KOPT-K1 (cell line): ENCODE results near the gene EVX1.

Experiments used
- H3K27ac ChIP-seq: fragments of 200-600 bp; sonication (generic); 2 replicates; pipeline ENCODE4 v1.5.1; 2016; ENCODE audit warnings: antibody characterized with exemption, mild to moderate bottlenecking, low read depth, low read length; ENCODE audit not compliant: poor library complexity, severe bottlenecking
- H3K36me3 ChIP-seq: fragments of 200-600 bp; sonication (generic); 2 replicates; pipeline ENCODE4 v1.5.1; 2017; ENCODE audit warnings: antibody characterized with exemption, mild to moderate bottlenecking, low read length, moderate library complexity; ENCODE audit not compliant: insufficient read depth
- H3K9me3 ChIP-seq: fragments of 200-600 bp; sonication (generic); 2 replicates; pipeline ENCODE4 v1.5.1; 2017; ENCODE audit warnings: antibody characterized with exemption, low read length, mild to moderate bottlenecking; ENCODE audit not compliant: insufficient read depth, poor library complexity, severe bottlenecking

EVX1 gene

GRCh38 chr7:27213433-27214238 lies 29.0 kb upstream of the EVX1 start:
- Histone ChIP-seq H3K36me3 (no peaks in the 10 kb centered on the region), H3K27ac (no peak overlapping the region), H3K9me3 (no peaks in the 10 kb centered on the region)

DNA sequence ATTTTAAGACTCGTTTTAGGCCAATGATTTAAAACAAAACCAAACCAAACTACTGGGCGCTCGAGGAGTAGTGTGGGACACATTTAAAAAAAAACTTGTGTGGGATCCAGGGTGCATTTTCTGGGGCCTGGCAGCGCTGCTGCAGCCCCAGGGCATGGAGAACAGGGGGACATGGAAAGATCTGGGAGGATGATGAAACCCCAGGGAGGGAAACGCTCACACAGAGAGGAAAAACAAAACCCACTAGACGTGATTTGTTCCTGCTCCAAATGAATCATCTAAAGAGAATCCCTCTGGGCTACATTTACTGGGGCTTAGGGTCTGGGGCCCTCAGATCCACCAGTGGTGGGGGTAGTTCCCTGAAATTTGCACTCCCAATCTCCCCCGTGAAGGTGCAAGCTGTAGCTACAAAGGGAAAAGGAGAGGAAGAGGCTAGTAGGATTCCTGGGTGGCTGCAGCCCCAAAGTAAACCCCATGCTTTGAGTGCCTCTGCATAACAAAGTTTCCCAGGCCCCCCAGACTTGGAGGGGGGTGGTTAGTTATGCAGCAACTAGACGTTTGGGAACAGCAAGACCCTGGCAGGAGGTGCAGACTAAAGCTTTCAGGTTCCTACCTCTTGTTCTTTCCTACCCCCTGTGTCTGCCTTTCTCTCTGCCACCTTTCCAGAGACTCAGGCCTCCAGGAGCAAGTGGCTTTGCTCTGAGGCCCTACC lies 28.2 kb upstream of the EVX1 start:
- Histone ChIP-seq H3K27ac (no peak overlapping the region), H3K9me3 (no peaks in the 10 kb centered on the region), H3K36me3 (no peaks in the 10 kb centered on the region)

DNA sequence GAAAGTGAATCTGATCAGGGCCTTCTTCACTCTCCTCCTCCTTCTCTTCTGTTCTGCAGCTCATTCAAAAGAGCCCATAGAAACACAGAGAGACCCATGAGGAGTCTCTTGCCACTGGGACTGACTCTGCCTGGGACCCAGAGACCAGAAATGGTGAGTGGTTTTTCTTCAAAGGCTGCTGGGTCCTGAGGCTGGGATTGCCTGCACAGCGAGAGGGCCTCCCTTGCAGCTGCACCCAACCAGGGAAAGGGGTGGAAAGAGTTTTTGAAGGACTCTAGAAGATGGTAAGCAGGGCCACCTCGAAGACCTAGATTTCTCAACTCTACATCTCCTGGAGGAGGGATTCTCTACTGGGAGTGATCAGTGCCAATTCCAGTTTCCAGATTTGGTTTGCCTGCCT lies 27.2 kb upstream of the EVX1 start:
- Histone ChIP-seq H3K36me3 (no peaks in the 10 kb centered on the region), H3K9me3 (no peaks in the 10 kb centered on the region), H3K27ac (no peak overlapping the region)

DNA sequence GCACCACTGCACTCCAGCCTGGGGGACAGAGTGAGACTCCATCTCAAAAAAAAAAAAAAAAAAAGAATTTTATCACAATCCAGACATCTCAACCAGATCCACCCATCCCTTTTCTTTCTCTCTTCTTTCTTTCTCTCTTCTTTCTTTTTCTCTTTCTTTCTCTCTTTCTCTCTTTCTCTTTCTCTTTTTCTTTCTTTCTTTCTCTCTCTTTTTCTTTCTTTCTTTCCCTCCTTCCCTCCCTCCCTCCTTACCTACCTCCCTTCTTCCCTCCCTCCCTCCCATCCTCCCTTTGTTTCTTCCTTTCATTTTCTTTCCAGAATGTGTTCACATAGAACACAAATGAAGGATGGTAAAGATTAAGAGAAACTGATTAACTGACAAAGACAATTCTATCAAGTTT lies 24.7 kb upstream of the EVX1 start:
- Histone ChIP-seq H3K9me3 (no peaks in the 10 kb centered on the region), H3K27ac (no peak overlapping the region), H3K36me3 (no peaks in the 10 kb centered on the region)

- H3K27ac ChIP-seq: no peak overlapping the region
- no peaks in the 10 kb centered on the region for H3K36me3 ChIP-seq
- H3K9me3 ChIP-seq: no peaks in the 10 kb centered on the region
Observed at GRCh38 chr7:27219821-27220220, 22.8 kb upstream of the EVX1 start.

- H3K36me3 ChIP-seq: no peaks in the 10 kb centered on the region
- no peaks in the 10 kb centered on the region for H3K9me3 ChIP-seq
- H3K27ac ChIP-seq: no peak overlapping the region
Observed at GRCh38 chr7:27220440-27220955, 22.1 kb upstream of the EVX1 start.

DNA sequence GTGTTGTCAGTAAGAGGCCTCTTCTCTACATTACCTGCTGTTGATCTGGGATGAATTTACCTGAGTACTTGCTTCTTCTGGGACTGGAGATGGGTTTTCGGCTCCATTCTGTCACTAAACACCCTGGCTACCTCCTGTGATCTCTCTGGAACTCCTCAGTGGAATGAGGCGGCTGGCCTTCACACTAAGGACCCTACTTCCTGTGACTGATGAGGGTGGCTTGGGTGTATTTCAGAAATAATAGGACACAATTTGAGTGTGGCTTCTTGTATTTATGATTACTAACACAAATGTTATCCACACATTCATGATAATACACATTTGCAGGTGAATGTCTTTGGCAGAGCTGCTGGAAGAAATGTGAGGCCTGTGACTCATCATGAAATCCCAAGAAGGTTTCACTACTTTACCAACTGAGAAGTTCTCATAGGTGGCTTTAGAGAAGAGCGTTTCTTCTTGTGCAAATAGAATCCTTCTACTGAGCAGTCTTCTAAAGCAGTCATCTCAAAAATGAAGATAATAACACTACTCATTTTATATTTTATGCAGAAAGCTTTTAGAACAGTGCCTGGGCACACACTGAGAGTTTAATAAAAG lies 21.3 kb upstream of the EVX1 start:
- Histone ChIP-seq H3K27ac (no peak overlapping the region), H3K36me3 (no peaks in the 10 kb centered on the region), H3K9me3 (no peaks in the 10 kb centered on the region)

- H3K9me3 ChIP-seq: no peaks in the 10 kb centered on the region
- no peak overlapping the region for H3K27ac ChIP-seq
- H3K36me3 ChIP-seq: no peaks in the 10 kb centered on the region
Observed at GRCh38 chr7:27223941-27224575, 18.5 kb upstream of the EVX1 start.

DNA sequence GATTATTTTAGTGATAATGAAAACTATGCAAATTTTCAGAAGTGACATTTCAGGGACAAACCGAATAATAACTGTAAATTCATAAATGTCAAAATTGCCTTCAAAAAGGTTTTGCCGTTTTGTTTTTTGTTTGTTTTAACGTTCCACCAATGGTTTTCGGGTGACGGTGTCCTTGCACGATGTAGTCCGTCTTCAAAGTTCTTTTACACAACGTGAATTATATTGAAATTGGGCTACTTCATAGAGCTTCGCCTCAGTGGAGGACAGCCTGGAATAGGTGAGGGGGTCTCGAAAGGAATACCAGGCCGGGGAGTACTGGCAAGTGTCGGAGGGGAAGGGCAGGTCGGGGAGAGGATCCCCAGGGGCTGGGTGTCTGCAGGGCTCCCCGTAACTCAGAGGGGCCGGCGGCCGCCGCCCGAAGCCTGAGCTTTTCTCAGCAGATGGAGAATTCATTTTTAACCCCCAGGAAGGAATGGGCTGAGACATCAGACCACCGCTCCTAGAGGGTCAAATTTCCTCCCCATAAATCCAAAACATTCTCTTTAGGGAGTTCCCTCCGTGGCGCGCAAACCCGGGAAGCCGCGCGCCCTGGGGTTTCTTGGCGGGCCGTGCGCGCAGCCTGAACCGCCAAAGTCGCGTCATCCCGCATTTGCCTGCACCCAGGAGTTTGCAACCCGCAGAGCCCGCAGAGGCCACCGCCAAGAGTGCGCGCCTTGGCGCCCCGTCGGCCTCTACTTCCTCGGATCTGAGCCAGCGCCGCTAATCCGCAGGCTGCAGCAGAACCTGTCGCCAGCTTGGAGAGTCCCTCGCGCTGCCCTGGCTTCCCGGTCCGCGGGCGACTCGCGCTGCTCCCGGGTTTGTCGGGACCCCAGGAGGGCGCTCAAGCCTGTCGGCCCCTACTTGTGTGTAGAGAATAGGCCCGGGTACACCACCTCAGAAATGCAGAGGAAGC lies 17.3 kb upstream of the EVX1 start:
- H3K36me3 ChIP-seq: no peaks in the 10 kb centered on the region
- H3K27ac ChIP-seq: no peak overlapping the region
- H3K9me3 ChIP-seq: no peaks in the 10 kb centered on the region

DNA sequence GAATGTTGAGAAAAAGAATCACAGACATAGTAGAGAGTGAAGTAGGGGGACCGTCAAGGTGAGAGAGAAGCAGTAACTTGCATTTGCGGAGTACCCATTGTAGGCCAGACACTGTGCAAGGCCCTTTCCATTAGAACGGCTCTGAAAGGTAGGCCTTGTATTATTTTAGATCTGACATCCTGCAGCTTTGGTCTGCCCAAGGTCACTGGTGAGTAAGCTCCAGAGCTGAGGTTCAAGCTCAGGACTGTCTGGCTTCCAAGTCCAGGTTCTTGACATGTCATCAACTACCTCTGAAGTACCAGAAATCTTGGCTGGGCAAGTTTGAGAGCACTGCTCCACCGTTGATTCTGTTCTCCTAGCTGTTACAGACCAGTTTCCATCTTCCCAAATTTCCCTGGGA lies 13.2 kb upstream of the EVX1 start:
- Histone ChIP-seq H3K27ac (no peak overlapping the region), H3K36me3 (no peaks in the 10 kb centered on the region), H3K9me3 (no peaks in the 10 kb centered on the region)

DNA sequence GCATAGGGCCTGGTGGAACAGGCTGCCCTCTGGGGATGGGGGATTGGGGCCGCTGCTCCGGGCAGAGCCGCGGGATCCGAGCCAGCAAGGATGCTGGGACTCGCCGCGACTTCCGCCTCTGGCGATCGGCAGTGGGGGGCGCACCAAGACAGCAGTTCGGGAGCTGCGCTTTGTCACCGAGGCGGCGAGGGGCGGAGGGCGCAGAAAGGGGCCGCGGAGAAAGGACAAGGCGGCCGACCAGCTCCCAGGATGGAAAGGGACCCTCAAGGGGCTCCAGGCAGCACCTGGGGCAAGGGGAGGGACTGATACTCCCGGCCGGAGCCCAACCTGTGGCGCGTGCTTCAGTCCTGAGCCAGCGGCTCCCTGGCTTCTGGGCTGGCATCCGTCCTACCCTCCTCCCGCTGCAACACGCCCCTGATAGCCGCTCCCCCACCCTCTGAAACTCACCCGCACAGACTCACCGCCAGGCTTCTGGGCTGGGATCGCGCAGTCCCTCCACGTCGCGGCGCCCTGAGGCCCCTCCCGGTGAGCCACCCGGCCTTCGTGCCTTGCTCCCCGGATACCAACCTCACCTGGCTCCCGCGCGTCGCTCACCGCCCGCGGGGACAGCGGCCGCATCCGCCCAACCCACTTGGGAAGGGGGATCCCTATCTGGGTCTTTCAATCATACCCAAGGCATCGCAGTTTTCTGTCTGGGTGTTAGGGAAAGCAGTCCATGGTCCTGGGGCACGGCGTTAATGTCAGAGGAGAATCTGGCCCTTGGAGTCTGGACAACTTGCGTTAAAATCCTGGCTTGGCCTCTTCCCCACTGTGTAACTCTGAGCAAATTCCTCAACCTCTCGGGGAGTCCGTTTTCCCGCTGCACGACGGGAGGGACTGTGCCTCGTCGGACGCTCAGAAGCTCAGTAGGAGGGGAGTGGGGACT lies 7.0 kb upstream of the EVX1 start:
- no peak overlapping the region for H3K27ac ChIP-seq
- no peaks in the 10 kb centered on the region for H3K36me3 ChIP-seq
- H3K9me3 ChIP-seq: no peaks in the 10 kb centered on the region

GRCh38 chr7:27237735-27238334 lies 4.8 kb upstream of the EVX1 start:
- Histone ChIP-seq H3K27ac (no peak overlapping the region), H3K9me3 (peaks cover 2% of the 10 kb centered on the region), H3K36me3 (no peaks in the 10 kb centered on the region)

DNA sequence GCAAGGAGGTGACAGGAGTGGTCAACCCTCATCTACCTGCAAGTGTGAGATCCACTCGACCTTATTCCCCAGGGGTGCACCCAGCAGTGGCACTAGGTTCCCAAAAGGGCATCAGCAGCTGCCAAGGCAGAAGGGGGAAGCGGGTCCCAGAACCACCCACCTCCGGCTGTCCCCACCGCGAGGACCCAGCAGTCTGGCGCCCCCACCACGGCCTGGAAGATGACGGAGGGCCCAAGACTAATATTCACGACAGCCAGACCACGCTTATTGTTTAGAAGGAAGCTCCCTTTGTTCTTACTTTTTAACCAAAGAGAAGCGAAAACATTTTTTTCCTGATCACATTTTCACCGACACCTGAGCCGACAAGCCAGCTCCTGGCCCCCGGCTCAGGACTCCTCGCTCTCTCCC lies 3.6 kb upstream of the EVX1 start:
- peaks cover 5% of the 10 kb centered on the region for H3K9me3 ChIP-seq
- no peak overlapping the region for H3K27ac ChIP-seq

More for the DNA sequence above, 3.6 kb upstream of the EVX1 start:
- no peaks in the 10 kb centered on the region for H3K36me3 ChIP-seq
